HG03432 (cell line): ENCODE results near the gene ARFGAP1.
"Not testable (repeated sequence)": the region's sequence is repeated elsewhere in the genome, so short reads cannot be mapped to it uniquely, and the experiment has no call there.

ENCODE experiments used
- ATAC-seq: cut with Tn5 transposase; IDR thresholded peaks from one replicate; pipeline ENCODE4 v1.9.1; 2021; ENCODE audit warnings: mild to moderate bottlenecking, moderate library complexity; ENCODE audit not compliant: unreplicated experiment

ARFGAP1 gene

DNA sequence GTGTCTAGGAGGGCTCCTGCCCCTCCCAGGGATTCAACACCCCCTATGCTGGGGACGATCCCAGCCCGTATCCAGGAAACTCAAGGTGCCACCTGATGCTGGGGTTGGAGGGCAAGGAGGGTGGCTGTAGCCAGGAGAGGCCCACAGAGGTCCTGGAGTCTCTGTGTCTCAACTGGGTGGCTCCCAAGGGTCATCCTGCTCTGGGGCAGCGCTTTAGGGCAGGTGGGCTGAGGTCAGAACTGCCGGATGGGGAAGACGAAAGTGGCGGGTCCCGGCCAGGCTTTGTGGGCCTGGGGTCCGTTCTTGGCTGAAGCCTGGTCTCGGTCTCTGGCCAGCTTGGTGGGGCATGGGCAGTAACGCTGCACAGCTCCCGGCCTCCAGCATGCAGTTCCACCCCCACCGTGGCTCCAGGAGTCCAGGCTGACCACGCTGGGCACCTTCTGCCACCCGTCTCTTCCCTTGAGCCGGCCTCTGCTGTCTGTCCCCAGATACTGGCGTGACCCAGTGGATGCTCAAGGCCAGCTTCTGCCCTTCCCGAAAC, 17.6 kb downstream of the ARFGAP1 start:
- ATAC-seq: no peak

DNA sequence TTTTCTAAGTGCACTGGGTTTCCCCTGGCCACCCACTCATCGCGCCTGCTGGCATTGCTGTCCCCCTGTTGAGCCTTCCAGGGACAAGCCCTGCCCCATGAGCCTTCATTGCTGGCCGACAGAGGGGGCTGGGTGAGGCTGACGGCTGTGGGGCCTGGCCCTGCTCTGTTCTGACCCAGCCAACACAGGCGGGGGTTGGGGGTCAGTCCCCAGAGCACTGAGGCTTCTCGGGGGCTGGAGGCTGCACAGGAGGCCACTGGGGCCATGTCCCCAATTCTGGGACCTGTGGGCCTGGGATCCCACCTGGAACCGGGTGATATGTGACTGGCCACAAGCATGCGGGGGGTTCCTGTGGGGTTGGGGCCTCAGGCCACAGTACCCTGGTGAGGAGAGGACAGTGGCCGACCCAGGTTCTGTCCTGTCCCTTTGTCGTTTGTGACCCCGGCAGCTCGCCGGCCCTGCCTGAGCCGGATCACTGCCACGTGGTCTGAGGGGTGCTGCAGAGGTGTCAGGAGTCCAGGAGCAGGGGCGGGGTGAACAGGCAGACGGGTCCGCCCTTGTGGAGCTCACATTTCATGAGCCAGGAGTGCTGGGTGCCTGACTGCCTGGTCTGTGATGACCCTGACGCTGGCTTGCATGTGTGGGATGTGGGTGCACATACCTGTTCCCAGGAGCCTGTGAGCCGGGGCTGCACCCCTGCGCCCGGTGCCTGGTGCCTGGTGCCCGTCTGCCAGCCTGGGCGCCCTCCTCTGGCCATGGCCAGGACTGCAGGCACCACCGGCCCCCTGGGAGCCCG, 18.3 kb downstream of the ARFGAP1 start:
- ATAC-seq: peak; percentile 35

GRCh38 chr20:63291811-63292210, 19.2 kb downstream of the ARFGAP1 start:
- no peak for ATAC-seq

DNA sequence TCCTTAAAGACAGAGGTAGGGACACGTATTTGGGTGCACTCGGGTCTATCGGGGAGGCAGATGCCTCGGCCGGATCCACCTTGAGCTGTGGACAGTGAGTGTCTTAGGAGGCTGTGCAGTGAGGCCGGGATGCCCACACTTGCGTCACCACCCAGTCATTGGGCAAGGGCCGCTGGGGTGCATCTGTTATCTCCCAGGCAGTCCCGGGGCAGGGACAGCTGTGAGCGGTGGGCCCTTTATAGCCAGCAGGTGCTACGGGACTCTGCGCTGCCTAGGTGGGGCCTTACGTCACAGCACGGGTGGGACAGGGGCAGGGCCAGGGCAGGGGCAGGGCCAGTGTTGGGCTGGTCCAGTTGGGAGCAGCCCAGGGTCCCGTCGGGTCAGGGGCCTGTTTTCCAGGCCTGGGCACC, 19.7 kb downstream of the ARFGAP1 start:
- ATAC-seq: no peak

DNA sequence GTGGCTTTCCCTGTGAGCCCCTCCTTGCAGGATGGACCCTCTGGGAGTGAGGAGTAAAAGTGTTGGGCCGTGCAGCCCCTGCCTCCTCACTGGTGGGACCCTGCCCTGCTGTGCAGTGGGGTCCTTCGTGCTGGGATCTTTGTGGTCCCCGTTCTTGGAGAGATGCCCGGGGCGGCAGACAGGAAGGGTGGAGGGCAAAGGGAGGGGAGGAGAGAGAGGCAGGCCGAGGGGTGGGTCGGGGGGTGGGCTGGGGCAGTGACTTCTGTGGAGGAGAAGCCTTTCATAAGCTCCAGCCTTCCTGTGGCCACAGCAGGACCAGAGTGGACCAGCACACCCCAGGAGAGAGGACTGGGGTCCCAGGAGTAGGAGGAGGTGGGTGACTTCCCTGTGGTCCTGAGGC, 20.3 kb downstream of the ARFGAP1 start, which contains the start of gene COL20A1:
TSS of gene COL20A1 (plus strand) at position 283 of the 400 bp plus-strand sequence. CDS start 1,922 bp downstream, outside the sequence.
- ATAC-seq: no peak

GRCh38 chr20:63293456-63293855, 20.8 kb downstream of the ARFGAP1 start:
- no peak for ATAC-seq

GRCh38 chr20:63293871-63294535, 21.4 kb downstream of the ARFGAP1 start:
- ATAC-seq: no peak

GRCh38 chr20:63294536-63294900, 21.9 kb downstream of the ARFGAP1 start:
- ATAC-seq: no peak

DNA sequence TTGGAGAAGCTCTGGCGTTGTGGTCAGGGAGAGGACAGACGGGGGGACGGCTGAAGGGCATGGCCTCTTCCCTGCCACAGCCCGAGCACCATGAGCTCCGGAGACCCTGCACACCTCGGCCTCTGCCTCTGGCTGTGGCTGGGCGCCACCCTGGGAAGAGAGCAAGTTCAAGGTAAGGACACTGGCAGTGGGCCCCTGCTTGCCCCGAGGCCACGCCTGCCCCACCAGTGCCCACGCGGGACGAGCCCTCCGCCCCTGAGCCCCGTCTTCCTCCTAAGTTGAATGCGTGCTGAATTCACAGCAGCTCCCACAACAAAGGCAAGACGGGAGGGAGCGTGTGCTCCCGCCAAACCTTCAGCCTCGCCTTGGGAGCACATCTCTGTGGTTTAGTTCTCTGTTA, 22.4 kb downstream of the ARFGAP1 start:
- ATAC-seq: no peak

DNA sequence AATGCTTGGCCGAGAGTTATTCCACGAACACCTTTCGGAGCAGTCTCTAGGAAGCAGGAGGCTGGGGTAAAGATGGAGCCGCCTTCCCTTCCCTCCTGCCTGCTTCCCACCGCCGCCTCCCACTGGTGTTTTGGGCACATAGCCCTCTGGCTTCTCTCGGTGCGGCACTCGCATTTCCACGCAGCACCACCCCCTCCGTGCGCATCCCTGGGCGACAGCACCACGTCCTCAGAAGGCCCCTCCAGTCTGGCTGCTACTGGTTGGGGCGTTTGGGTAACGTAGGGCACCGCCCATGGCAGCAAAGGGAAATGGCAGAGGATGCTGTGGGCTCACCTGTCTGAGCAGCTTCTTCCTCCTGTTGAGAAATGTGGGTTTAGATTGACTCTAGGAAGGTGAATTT, 22.8 kb downstream of the ARFGAP1 start:
- no peak for ATAC-seq

GRCh38 chr20:63295846-63296245, 23.2 kb downstream of the ARFGAP1 start:
- ATAC-seq: no peak

DNA sequence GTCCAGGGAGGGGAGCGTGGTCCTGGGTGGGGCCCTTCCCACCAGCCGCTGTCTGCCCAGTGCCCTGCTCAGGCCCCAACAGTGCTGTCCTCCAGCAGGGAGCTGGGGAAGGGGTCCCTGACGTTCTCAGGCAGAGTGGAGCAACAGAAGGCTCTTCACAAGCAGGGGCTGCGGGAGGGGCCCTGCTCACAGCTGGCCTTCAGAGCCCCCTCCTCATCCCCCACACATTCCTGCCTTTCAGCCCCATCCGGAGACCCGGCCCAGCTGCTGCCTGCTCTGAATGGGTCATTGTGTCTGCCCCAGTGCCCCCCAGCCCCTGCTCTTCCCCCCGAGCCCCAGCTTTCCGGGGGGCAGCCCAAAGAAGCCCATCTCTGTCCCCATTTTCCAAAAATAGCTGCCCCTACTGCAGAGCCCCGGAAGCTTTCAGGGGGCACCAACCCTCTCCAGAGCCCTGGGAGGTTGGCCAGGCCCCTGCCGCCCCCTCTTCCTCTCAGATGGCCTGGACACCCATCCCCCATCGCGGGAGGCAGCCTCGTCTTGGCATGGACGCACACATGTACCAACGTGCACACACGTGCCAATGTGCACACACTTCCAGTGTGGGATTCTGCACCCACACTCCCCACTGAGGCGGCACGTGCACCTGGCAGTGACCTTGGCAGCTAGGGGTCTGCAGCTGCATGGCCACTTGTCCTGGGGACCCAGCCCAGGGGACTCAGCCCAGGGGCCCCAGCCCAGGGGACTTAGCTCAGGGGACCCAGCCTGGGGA, 24.1 kb downstream of the ARFGAP1 start:
- no peak for ATAC-seq

DNA sequence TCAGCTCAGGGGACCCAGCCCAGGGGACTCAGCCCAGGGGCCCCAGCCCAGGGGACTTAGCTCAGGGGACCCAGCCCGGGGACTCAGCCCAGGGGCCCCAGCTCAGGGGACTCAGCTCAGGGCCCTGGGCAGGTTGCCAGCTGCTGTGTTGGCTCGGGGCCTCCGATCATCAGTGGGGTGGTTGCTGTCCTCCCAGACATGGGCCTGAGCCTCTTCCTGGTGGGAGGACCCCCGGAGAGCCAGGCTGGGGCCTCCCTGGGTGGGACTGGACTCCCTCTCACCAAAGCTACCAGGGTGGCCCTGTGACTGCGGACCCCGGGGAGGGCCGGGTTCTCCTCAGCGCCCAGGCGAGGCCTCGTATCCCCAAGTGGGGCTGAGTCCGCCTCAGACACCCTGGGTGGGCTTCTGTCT, 24.8 kb downstream of the ARFGAP1 start:
- no peak for ATAC-seq

DNA sequence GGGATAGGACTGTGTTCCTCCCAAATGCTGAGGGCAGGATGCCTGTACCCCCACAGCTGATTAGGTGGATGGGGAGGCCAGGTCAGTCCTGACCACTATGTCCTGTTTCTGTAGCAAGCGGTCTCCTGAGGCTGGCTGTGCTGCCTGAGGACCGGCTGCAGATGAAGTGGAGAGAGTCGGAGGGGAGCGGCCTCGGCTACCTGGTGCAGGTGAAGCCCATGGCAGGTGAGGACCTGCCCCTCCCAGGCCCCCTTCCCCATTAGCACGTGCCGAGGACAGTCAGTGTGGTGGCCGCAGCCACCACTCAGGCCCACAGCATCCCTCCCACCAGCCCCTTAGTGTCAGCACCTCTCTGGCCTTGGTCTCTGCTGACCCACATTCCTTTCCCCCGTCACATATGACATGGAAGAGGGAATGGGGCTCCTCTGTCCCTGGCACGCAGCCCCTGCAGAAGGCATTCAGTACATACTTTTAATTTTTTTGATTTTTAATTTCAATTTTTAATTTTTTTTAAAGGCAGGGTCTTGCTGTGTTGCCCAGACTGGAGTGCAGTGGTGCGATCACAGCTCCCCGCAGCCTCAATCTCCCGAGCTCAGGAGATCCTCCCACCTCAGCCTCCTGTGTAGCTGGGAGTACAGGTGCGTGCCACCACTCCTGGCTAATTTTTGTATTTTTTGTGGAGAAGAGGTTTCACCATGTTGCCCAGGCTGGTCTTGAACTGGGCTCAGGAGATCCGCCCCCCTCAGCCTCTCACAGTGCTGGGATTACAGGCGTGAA, 25.4 kb downstream of the ARFGAP1 start:
- ATAC-seq: no peak

DNA sequence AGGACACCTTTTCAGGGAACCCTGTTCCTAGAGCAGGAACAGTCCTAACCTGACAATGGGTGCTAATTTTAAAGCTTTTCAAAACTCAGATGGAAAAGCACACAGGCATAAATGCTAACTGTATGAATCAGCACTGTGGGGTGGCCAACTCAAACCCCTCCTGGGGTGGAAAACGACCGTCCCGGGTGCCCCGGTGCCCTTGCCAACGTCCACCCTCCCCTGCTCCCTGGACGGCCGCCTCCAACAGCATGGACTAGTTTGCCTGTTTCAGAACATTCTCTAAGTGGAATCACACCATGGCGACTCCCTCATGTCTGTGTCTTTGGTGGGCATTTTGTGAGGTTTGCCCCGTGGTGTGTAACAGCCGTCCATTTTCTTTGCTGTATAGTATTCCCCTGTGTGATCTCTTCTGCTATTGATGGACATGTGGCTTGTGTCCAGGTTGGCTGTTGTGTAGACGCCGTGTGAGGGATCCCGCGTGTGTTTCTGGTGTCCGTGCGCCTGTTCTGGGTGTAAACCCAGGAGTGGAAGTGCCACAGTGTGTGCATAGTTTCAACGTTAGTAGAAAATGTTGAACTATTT, 26.2 kb downstream of the ARFGAP1 start:
- no peak for ATAC-seq

- ATAC-seq: no peak
Observed at GRCh38 chr20:63301671-63302070, 29.1 kb downstream of the ARFGAP1 start.

- ATAC-seq: no peak
Observed at GRCh38 chr20:63303095-63303666, 30.6 kb downstream of the ARFGAP1 start.

DNA sequence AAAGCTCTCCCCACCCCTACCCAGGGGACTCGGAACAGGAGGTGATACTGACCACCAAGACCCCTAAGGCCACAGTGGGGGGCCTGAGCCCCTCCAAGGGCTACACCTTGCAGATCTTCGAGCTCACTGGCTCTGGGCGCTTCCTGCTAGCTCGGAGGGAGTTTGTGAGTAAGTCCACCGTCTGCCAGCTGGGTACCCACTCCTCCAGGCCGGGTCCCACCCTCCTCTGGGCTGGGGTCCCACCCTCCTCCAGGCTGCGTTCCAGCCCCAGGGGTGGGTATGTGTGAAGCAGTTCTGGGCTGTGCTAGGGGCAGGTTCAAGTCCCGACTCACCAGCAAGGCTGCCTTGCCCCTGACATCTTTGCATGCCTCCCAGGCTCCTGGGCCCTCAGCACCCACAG, 32.8 kb downstream of the ARFGAP1 start:
- no peak for ATAC-seq

DNA sequence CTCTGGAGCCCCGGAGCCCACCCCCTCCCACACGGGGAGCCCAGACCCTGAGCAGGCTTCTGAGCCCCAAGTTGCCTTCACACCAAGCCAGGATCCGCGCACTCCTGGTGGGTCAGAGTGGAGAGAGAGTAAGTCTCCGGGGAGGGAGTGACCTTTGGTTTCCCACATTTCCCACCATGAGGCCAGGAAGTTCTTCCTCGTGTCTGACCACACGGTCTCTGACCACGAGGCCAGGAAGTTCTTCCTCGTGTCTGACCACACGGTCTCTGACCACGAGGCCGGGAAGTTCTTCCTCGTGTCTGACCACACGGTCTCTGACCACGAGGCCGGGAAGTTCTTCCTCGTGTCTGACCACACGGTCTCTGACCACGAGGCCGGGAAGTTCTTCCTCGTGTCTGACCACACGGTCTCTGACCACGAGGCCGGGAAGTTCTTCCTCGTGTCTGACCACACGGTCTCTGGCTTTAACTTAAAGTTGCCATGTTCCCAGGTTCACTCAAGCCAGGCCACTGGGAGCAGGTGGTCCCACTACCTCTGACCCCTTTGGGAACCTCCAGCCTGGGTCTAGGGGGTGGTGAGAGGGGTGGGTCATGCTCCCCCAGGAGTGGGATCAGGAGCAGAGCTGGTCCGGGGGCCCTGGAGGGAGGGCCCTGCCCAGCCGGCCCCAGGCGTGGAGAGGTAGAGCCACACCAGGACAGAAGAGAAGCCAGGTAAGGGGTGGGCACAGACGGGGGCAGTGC, 33.5 kb downstream of the ARFGAP1 start:
- not testable (repeated sequence) for ATAC-seq
